ENCODE data around the gene USP34.

Gene USP34

DNA sequence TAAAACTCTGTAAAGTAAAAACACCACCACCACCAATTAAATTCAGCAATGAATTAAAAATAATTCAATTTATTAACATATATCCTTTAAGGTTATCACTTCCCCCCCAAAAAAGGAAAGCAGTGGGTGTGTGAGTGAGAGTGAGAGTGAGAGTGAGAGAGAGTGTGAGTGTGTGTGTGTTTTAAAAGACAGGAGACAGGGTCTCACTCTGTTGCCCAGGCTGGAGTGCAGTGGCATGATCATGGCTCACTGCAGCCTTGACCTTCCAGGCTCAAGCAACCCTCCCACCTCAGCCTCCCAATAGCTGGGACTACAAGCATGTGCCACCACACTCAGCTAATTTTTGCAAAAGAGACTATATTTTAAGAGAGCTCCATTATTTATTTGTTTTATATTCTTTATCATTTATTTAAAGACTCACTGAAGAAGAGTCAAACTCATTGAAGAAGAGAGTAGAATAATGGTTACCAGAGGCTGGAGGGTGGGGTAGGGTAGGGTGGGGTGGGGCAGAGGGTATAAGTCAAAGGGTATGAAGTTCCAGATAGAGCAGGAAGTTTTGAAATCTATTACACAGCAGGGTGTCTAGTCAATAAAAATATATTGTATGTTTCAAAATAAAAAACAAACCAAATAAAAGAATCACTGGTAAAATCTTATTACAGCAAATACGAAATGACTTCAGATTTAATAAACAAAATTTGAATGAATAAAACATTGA is 187.3 kb downstream of the USP34 start:
- DNase-seq, result no peak

DNA sequence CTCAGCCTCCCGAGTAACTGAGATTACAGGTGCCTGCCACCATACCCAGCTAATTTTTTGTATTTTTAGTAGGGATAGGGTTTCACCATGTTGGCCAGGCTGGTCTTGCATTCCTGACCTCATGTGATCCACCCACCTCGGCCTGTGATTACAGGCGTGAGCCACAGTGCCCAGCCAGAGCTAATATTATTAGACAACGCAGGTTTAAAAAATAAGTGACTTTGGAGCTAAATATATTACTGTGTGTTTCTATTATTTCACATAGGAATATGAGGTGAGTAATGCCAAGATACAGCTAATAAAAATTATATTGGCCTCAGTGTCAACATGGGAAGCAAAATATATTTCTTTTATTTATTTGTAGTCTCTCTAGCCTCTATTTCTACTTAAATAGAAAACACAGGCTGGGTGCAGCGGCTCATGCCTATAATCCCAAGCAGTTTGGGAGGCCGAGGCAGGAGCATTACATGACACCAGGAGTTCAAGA is 188.7 kb downstream of the USP34 start:
- DNase-seq, result no peak

DNA sequence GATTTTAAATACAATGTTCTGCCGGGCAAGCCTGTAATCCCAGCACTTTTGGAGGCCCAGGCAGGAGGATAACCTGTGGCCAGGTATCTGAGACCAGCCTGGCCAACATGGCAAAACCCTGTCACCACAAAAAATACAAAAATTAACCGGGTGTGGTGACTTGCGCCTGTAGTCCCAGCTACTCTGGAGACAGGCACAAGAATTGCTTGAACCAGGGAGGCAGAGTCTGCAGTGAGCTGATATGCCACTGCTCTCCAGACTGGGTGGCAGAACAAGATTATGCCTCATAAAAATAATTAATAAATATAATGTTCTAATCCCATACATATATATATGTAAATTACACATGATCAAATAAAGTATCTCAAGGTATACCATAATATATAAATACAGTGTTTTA is 189.6 kb downstream of the USP34 start:
- no peak for DNase-seq

DNA sequence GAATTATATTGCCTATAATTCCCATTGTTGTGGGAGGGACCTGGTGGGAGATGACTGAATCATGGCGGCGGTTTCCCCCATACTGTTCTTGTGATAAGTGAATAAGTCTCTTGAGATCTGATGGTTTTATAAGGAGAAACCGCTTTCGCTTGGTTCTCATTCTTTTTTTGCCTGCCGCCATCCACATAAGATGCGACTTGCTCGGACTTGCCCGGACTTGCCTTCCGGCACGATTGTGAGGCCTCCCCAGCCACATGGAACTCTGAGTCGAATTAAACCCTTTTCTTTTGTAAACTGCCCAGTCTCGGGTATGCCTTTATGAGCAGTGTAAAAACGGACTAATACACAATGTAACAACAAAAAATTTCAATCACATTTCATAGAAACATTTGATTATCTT is 193.1 kb downstream of the USP34 start:
- no peak for DNase-seq

DNA sequence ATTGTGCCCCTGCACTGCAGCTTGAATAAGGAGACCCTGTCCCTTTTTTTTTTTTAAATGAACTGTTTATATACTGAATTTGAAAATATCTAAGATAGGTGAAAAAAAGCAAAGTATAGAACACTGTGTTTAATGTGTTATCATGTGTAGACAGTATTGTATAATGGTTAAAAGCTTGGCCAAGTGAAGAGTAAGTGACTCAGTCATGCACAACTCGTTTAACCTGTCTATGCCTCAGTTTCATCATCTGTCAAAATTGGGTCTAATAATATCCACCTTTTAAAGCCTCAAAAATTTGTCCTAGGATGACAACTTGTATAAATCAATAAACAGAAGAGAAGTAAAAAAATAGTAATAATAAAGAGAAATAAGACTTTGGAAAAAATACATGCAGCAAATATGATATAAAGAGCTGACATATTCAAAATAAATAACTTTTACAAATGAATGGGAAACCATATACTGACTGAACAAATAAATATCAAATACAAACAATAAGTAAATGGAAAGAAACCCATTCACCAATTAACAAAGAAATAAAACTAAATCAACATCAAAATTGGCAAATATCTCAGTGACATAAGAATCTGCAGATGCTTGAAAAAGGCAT is 195.2 kb downstream of the USP34 start:
- no peak for DNase-seq

DNA sequence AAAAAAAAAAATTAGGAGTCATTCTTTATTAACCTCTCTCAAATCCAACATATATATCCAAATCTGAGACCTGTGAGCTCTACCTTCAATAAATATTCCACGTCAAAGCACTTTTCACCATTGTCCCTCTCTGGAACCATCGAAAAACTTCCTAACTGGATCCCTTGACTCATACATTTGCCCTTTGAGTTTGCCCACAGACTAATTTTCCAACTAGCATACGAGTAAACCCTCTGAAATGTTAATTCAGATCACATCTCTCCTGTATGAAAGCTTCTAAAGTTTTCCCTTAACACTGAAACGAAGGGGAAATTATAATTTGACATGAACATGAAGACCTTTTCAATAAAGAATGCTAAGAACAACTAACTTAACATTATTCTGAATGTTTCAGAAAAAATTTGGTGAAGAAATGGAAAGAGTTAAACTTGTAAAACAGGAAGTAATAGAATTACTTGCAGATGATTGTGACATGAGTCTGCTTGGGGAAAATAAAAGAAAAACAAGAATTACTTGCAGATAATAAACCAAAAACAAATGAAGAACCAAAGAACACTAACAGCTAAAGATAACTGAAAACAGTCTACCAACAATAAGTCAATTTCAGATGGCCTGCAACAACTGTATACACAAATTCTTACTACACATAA is 198.3 kb downstream of the USP34 start:
- no peak for DNase-seq

DNA sequence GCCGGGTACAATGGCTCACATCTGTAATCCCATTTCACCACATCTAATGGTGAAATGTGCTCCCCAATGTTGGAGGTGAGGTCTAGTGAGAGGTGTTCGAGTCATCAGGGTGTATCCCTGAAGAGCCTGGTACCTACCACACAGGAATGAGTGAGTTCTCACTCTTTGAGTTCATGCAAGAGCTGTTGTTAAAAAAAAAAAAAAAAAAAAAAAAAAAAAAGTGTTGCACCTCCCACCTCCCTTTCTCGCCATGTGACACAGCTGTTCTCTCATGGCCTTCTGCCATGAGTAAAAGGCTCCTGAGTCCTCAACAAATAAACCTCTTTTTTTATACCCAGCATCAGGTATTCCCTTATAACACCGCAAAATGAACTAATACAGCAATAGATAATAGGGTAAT is 202.6 kb downstream of the USP34 start:
- no peak for DNase-seq

DNA sequence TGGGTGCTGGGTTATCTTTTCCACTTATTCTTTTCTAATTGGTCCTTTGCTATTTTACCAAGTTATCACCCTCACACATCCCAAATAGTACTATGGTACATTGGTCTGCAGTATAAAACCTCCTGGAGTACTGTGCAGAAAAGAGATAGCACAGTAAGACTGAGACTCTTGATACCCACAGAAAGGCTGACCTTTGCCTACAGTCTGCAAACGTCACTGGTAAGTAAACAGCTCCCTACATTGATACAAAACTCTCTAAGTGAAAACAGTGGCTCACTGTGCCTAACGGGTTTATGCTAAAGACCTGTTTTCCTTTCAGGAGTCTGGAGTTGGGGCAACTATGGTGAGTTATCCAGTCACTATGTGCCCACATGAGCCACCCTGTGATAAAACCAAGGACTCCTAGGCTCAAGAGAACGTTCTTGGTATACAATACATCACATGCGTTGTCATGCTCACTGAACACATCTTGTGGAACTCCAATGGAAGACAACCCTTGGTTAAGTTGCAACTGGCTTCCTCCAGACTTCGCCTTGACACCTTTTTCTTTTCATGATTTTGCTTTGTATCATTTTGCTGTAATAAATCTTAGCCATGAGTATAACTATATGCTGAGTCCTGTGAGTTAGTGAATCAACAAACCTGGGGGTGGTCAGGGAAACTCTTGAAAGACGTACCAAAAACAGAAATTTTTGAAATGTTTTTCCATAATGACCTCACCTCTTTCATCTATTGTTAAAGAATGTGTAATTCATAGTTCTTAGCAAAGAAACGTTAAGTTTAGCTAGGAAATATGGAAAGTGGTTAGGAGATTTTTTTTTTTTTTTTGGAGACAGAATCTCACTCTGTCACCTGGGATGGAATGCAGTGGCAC is 204.0 kb downstream of the USP34 start:
- DNase-seq, result no peak

DNA sequence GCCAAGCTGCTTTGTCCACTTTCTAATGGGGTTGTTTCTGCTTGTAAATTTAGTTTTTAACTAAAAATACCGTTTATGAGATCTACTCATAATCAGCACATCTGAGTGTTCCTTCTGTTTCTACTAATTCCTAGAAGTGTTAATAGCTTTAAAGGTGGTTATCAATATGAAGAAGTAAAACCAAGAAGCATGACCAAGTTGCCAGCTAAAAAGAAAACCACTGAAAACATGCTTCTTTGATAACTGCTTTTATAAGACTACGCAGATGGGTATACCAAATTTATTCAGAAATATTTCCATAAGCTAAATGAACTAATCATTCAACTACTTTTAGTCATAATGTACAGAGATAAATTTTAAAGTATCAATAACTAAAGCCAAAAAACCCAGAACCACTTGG is 207.1 kb downstream of the USP34 start:
- DNase-seq, result no peak

DNA sequence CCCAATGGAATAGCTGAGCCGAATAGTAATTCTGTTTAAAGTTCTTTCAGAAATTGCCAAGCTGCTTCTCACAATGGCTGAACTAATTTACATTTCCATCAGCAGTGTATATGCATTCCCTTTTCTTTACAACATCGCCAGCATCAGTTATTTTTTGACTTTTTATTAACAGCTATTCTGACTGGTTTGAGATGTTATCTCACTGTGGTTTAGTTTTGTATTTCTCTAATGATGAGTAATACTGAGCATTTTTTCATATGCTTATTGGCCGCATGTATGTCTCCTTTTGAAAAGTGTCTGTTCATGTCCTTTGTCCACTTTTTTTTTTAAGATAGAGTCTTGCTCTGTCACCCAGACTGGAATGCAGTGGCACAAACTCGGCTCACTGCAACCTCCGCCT is 208.2 kb downstream of the USP34 start:
- no peak for DNase-seq

DNA sequence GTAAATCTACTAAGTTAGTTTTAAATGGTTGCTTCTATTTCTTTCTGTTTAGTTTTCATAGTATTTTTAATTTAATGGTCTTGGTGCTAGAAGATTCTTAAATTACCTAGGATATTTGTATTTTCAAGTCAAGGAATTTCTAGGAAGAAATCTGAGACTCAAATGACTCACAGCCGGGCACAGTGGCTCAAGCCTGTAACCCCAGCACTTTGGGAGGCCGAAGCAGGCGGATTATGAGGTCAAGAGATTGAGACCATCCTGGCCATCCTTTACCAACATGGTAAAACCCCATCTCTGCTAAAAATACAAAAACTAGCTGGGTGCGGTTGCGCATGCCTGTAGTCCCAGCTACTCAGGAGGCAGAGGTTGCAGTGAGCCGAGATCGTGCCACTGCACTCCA is 213.4 kb downstream of the USP34 start:
- DNase-seq, result no peak

DNA sequence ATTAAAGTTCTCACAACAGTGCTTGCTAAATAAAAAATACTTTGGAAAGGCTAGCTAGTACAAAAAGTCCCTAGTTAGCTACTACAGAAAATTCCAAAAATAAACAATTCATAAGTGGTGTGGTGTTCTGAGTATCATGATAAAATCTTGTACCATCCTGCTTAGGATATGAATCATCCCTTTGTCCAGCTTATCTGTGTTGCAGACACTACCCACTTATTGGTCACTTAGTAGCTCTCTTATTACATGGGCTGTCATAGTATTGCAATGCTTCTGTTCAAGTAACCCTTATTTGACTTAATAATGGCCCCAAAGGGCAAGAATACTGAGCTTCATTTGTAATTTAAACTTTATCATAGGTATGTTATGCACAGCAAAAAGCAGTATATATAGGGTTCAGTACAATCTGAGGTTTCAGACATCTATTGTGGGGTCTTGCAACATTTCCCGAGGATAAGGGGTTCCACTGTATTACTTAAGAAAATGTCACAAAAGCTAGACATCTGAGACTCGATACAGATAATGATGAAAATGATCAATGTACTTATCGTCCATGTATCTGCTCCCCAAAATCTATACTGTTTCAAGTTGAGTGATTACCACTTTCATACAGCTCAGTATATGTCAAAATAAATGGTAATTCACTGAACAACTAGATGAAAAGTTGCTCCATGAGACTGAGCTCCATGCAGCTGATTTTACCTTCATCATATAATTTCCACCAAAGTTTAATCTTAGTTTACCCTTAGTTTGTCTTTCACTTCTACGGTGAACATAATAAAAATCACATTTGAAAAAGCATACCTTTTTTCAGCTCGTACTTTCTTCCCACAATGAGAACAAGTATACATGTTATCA is 215.1 kb downstream of the USP34 start:
- DNase-seq, result no peak

DNA sequence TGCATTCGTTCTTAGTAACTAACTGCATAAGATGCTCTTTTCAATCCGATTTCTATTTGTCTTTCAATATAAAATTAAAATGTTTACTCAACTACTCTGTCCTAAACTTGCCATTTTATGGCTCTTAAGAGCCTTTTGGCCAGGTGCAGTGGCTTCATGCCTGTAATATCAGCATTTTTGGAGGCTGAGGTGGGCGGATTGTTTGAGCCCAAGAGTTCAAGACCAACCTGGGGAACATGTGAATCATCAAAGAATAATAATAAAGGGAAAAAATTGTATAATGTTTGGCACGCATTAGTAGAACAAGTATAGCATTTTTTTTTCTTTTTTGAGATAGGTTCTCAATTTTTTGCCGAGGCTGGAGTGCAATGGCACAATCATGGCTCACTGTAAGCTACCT is 216.4 kb downstream of the USP34 start:
- DNase-seq, result no peak

DNA sequence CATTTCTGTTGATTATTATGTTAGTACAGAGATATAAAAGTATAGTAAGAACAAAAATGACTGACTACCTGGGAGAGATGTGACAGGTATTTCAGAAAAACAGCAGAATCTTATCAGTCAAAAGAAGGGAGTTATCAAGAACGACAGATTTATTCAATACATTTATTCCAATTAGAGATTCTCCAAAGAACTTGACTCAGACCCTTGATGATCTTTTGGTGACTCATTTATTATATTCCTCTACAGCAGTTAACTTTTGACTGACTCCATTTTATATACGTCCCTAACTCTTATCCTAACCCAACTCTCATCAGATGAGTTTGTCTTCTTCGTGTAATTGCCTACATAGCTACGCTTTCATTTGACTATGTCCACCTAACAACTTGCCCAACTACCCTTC is 217.8 kb downstream of the USP34 start:
- no peak for DNase-seq

DNA sequence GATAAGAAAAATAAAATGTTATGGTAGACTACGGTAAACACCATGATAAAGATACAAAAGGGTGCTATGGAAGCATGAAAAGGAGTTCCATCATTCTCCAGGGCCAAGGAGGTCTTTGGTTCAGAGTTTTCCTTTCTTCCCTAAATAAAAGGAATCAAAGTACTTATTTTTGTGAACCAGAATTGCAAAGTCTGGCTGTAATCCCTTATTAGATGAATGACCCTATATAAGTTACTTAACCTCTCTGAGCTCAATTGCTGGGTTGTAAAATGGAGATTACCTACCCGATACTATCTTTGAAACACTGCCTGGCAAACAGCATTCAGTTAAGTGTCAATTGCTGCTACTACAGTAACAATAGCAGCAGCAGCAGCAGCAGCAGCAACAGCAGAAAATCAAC is 218.9 kb downstream of the USP34 start:
- no peak for DNase-seq

DNA sequence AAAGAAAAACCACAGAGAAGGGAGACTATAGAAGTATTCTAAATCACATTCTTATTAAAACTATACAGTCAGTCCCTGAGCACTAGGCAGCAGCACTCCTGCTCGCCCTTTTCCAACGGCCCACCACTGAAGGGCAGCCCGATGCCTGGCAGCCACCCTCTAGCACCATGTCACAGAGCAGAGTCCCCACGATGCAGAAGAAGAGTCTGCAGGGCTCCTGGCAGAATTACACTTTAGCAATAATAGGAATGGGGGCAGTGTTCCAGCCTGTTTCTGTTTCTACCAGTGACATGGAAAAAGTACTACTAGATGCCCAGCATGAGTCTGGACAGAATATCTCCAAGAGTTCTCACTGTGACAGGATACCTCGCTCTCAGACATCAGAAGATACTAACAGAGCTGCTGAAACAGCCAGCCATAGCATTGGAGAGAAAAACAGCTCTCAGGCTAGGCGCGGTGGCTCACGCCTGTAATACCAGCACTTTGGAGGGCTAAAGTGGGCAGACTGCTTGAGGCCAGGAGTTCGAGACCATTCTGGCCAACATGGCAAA is 221.3 kb downstream of the USP34 start:
- no peak for DNase-seq

DNA sequence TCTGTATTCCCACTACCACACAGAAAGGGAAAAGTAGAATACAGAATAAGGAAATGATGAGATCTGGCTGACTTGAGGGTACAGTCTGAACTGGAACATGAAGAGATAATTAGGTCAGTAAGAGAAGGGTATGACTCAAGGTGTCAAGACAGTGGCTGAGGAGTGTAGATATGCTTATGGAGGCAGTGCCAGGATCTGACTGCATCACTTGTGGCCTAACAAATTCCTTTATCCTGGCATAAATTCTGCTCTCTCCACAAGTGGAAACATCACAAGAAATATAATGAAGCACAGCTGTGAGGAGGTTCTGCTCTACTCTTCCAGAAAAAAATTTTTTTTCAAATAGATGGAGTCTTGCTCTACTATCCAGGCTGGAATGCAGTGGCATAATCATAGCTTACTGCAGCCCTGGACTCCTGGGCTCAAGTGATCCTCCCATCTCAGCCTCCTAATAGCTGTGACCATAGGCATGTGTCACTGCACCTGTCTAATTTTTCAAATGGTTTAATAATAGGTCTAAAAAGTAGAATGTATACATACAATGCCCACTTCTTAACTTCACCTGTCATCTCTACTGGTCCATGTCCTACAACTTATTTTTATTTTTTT is 223.6 kb downstream of the USP34 start:
- no peak for DNase-seq

DNA sequence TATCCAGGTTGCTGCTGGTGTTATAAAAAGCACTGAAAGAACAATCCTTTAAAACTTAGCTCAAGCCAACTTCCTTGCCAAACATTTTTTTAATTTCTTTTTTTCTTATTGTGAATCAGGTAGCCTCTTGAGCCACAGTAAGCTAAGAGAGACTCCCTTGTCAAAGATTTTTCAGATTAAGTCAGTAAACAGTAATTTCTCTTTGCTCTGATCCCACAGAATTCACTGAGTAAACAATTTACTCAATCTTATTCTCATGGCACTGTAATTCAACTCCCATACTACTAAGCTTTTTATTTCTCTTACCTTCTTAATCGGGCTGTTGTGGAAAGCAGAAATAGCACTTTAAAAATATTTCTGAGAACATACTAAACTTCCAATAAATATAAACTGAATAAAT is 226.2 kb downstream of the USP34 start:
- no peak for DNase-seq

DNA sequence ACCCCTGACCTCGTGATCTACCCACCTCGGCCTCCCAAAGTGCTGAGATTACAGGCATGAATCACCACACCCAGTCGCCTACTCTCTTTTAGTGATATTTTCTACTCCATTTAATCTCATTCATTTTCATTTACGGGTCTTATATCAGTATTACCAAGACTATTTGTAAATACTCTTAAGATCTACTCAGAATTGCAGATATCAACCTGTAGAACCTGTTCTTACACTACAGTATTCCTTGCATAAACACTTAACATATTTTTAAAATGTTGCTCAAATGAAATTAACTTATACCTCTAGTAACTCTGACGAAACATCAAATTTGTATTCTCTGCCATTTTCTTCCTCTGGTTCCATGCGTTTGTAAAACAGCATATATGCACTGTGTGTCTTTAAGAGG is 229.6 kb downstream of the USP34 start:
- no peak for DNase-seq

DNA sequence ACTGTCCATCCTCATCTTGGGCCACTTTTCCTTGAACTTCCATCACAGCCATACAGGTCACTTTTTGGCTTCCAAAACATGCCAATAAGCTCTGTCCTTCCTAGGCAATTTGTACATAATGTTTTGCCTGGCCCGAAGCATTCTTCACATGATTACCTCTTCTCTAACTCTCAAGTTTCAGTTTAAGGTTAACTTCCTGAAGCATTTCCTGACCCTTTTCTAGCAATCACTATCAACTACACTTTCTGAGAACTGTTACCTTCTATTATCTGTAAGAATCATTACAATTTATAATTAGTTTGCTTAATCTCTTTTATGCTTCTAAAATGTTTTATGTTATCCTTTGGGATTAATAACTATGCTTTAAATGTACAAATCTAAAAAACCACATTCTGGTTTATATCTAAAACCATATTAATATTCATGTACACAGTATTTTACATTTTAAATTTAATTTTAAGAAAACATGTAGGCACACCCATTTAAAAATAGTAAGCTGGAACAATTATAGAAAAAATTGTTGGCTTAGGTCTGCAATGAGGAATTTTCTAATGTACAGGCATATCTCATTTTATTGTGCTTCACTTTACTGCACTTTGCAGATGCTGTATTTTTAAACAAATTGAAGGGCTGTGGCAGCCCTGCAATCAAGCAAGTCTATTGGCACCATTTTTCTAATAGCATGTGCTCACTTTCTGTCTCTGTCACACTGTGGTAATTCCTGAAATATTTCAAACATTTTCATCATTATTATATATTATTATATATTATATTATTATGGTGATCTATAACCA is 232.5 kb downstream of the USP34 start:
- DNase-seq, result no peak

DNA sequence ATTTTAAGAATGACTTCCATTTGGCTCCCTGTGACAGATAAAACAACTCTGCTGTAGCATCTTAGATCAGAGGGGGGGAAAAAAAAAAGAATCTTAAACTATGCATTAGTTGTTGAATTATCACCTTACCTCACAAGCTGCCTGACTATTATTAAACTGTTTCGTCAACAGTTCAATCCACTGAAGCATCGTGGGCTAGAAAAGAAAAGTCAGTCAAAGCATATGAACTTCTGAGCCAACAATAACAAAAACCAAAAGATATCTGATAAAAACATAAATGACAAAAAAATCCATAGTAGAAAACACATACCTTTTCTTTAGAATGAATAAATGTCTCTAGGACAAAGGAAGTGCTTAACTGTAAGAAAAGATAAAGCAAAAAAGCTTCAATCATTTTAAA is 235.2 kb downstream of the USP34 start:
- no peak for DNase-seq
